Measurements from ENCODE around the gene ZC3H18.

Gene ZC3H18

GRCh38 chr16:88584676-88585075, 14.5 kb downstream of the ZC3H18 start:
- no peak for FAIRE-seq

GRCh38 chr16:88585269-88585668, 15.1 kb downstream of the ZC3H18 start:
- no peak for FAIRE-seq

GRCh38 chr16:88585927-88586581, 15.9 kb downstream of the ZC3H18 start:
- no peak for FAIRE-seq

- FAIRE-seq = no peak
These were observed 17.9 kb downstream of the ZC3H18 start for GRCh38 chr16:88588148-88588547.

GRCh38 chr16:88588754-88589153, 18.6 kb downstream of the ZC3H18 start:
- FAIRE-seq = no peak

- no peak for FAIRE-seq
These were observed 19.2 kb downstream of the ZC3H18 start for GRCh38 chr16:88589441-88589840.

- no peak for FAIRE-seq
These were observed 21.4 kb downstream of the ZC3H18 start for GRCh38 chr16:88591577-88592021.

GRCh38 chr16:88593061-88593460, 22.9 kb downstream of the ZC3H18 start:
- no peak for FAIRE-seq

GRCh38 chr16:88593489-88593888, 23.3 kb downstream of the ZC3H18 start:
- FAIRE-seq = no peak

GRCh38 chr16:88593910-88594309, 23.7 kb downstream of the ZC3H18 start:
- no peak for FAIRE-seq

- no peak for FAIRE-seq
These were observed 24.9 kb downstream of the ZC3H18 start for GRCh38 chr16:88595101-88595500.

- no peak for FAIRE-seq
These were observed 25.7 kb downstream of the ZC3H18 start for GRCh38 chr16:88595921-88596320.

GRCh38 chr16:88596483-88596882, 26.3 kb downstream of the ZC3H18 start:
- FAIRE-seq = no peak

- FAIRE-seq = no peak
These were observed 27.8 kb downstream of the ZC3H18 start for GRCh38 chr16:88597856-88598491.

- no peak for FAIRE-seq
These were observed 29.0 kb downstream of the ZC3H18 start for GRCh38 chr16:88599092-88599733.

- FAIRE-seq = no peak
These were observed 29.8 kb downstream of the ZC3H18 start for GRCh38 chr16:88599825-88600538.

GRCh38 chr16:88600539-88600896, 30.3 kb downstream of the ZC3H18 start:
- FAIRE-seq = no peak

GRCh38 chr16:88601313-88602036, 31.3 kb downstream of the ZC3H18 start:
- no peak for FAIRE-seq

- no peak for FAIRE-seq
These were observed 31.9 kb downstream of the ZC3H18 start for GRCh38 chr16:88602091-88602490.

- no peak for FAIRE-seq
These were observed 35.3 kb downstream of the ZC3H18 start for GRCh38 chr16:88605186-88606147.

GRCh38 chr16:88606148-88606757, 36.0 kb downstream of the ZC3H18 start:
- no peak for FAIRE-seq
